ENCODE measurements around the gene NBPF9.
"Not testable (repeated sequence)": the region's sequence is repeated elsewhere in the genome, so short reads cannot be mapped to it uniquely, and the experiment has no call there.

The NBPF9 gene

GRCh38 chr1:149103109-149104081 is at the start of gene NBPF9:
Gene NBPF9, minus strand, starts transcription at chr1:149103551. Its CDS starts 21,412 bp downstream, at chr1:149082139.
- DNase-seq (ENCODE audit: extremely low spot score); CTCF ChIA-PET; POLR2A ChIA-PET: not testable (repeated sequence)

- CTCF ChIA-PET; DNase-seq (ENCODE audit: extremely low spot score); POLR2A ChIA-PET: not testable (repeated sequence)
Observed at GRCh38 chr1:149149909-149150308, 46.6 kb upstream of the NBPF9 start.

- POLR2A ChIA-PET; CTCF ChIA-PET; DNase-seq (ENCODE audit: extremely low spot score): not testable (repeated sequence)
Observed at GRCh38 chr1:149137585-149137984, 34.2 kb upstream of the NBPF9 start.

GRCh38 chr1:149130938-149131337 is 27.6 kb upstream of the NBPF9 start:
- POLR2A ChIA-PET; DNase-seq (ENCODE audit: extremely low spot score); CTCF ChIA-PET: not testable (repeated sequence)

DNA sequence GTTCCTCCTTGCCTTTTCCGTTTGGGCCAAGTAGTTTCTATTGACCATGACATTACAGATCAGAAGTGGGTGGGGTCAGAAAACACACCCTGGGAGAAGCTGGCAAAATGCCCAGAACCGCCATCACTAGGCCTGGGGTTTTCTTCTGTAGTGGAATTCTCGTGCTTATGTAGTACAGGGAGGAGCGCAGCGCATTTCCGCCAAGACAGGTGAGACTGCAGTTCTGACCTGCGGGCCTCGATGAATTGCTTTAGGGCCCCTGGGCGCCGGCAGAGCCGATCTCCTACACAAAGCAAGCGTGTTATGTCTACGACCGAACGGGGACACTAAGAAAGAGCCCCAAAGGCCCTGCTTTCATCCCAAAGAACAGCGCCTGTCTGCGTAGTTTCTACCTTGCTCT is 25.9 kb upstream of the NBPF9 start:
- CTCF ChIA-PET; DNase-seq (ENCODE audit: extremely low spot score); POLR2A ChIA-PET: not testable (repeated sequence)

DNA sequence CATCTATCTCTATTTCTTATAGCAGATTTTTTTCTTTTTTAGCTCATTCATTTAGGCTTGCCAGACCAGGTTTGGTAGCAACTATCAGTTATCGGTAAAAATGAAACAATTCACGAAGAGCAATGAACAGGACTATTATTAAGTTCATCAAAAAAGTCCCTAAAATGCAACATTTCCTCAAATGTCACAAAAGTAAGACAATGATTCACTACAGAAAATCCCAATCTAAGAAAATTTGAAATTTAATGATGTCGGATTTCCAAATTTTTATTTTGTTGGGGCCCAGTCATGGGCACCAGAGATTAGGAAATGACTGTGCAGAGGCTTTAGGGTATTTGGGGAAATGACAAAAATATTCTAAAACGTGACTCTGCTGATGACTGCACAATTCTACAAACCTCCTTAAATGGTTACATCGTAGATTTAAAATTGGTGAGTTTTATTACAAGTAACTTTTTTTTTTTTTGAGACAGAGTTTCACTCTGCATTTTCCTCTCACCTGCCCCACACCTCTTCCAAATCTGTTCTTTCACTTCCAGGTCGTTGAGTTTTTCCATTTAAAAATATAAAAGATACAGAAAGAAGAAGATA is 23.3 kb upstream of the NBPF9 start:
- CTCF ChIA-PET; POLR2A ChIA-PET; DNase-seq (ENCODE audit: extremely low spot score): not testable (repeated sequence)

DNA sequence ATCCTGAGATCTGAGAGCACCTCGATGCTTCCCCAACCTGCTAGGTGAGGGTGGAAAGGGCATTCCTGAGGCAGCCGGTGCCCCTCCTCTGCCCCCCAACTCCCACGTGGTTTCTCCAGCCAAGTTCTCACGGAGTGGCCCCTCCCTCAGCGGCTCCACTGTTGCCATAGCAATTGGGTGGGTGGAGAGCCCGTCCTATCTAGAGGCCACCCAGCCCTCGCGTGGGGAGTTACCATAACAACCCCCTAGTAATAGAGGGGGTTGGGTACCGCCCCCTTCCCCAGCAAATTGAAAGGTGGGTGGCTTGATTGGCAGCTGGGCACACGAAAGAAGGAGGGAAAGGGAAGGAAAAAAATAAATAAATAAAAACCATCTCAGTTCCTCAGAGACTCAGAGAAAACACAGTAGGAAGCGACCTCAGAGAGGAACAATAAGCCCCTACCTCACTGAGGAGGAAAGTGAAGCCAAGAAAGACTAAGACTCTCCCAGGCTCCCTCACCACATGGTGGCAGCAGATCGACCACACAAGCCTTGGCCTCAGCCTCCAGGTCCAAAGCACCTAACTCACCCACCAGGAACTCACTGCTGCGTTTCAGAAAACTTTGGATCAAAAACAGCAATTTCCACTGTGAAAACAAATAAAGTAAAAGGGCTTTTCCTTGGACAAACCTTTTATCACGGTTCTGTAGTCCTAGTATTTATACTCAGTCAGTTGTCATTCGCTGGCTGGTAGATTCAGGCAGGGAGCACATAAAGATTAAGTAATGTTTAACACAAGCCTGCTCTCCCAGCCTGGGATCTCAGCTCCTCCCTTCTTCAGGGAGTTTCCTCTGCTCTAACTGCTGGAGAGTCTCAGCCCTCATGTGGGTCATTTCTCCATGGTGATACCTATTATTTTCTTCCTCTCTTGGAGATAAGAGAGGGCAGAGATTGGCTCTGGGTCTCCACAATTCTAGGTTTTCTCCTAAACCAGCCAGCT is 20.9 kb upstream of the NBPF9 start:
- CTCF ChIA-PET; DNase-seq (ENCODE audit: extremely low spot score); POLR2A ChIA-PET: not testable (repeated sequence)

GRCh38 chr1:149112828-149113227 is 9.5 kb upstream of the NBPF9 start:
- CTCF ChIA-PET; DNase-seq (ENCODE audit: extremely low spot score); POLR2A ChIA-PET: not testable (repeated sequence)

DNA sequence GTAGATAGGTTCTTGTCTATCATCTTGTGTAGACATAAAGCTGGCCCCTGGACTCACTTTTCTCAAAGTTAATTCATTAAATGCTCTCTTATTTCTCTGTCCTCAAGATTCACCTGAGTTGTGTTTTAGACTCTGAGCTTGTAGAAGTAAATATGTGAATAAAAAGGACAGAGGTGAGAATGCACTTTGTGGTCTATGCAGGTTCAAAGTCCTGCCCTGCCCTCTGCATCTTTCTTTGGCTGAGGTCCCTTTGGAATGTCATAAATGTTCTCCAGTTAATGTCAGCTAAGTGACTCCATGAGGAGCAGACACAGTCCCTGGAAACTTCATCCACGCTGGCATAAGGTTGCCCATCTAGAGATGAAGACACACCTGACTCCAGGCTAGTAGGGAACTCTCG is 7.0 kb upstream of the NBPF9 start:
- CTCF ChIA-PET; POLR2A ChIA-PET; DNase-seq (ENCODE audit: extremely low spot score): not testable (repeated sequence)

DNA sequence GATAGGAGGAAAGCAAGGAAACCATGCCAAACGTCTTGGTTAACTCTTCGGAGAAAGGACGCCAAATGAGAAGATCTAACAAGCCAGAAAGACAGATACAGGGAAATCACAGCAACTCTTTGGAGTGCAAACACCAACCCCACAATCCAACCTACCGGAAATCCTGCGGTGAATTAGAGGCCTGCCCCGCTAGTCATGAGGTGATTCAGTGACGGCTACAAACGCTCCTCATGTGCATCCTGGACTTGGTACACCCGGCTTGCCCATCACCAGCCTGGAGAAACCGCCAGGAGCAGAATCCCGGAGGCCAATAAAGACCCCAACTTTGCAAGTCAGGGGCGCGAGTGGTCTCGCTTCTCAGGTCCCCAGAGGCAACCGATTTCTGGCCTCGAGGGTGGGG is 777 bp downstream of the NBPF9 start:
- CTCF ChIA-PET; POLR2A ChIA-PET; DNase-seq (ENCODE audit: extremely low spot score): not testable (repeated sequence)

DNA sequence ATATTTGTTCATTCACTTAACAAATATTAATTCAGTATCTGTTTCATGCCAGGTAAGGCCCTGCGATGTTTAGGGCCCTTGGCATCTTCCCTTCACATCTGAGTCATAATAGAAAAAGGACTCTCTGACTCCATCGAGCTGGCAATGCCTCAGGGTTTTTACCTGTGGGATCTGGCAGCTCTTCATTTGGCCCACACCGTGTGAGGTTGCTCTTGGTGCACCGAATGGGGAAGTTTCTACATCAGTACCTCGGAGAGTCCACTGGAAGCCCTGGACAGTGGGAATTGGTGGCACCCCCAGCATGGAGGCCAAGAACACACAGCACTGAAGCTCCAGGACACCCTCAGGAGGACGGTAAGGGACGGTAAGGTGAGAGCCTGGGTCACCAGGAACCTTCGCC is 5.1 kb downstream of the NBPF9 start:
- POLR2A ChIA-PET; DNase-seq (ENCODE audit: extremely low spot score); CTCF ChIA-PET: not testable (repeated sequence)

DNA sequence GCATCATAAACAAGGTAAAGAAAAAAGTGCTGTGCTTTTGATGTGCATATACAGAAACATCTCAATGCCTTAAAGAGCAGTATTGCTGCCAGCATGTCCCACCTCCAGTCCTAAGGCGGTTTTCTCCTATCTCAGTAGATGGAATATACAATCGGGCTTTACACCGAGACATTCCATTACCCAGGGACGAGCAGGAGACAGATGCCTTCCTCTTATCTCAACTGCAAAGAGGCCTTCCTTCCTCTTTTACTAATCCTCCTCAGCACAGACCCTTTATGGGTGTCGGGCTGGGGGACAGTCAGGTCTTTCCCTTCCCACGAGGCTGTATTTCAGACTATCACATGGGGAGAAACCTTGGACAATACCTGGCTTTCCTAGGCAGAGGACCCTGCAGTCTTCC is 10.2 kb downstream of the NBPF9 start:
- CTCF ChIA-PET; DNase-seq (ENCODE audit: extremely low spot score); POLR2A ChIA-PET: not testable (repeated sequence)

- CTCF ChIA-PET; DNase-seq (ENCODE audit: extremely low spot score); POLR2A ChIA-PET: not testable (repeated sequence)
Observed at GRCh38 chr1:149075505-149076127, 27.7 kb downstream of the NBPF9 start.

DNA sequence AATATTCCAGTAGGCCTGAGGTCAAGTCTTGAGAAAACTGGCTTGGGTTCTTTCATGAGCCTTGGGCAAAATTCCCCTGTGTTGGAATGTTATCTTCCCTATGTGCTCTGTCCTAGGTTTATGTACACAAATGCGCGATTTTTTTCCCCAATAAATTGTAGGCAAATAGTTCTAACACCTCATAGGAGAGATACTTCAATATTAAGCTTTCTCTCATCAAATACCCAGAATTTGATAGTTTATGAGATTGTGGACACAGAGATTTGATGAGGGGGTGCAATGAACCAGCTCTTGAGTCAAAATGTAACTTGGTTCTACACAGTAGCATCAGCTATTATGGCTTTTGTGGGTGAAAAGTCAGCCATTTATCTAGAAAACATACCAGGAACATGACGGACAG is 38.7 kb downstream of the NBPF9 start:
- CTCF ChIA-PET; POLR2A ChIA-PET; DNase-seq (ENCODE audit: extremely low spot score): not testable (repeated sequence)

GRCh38 chr1:149043056-149043455 is 60.3 kb downstream of the NBPF9 start:
- CTCF ChIA-PET; POLR2A ChIA-PET; DNase-seq (ENCODE audit: extremely low spot score): not testable (repeated sequence)

DNA sequence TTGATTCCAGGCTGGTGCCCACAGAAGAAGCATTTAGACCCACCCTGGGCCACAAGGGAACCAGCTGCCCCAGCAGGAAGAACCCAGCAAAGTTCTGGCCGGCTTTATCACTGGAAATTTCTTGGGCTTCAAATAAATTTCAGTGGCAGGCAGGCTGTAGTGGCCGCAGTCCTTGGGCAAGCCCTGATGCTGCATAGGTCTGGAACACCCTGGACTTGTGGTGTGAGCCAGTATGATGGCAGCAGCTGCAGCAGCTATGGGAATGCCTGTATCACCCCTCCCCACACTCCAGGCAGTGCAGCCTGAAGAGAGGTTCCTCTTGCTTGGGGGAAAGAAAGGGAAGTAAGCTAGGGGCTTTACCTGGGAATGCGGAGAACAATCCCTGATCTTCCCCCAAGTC is 69.4 kb downstream of the NBPF9 start:
- CTCF ChIA-PET; POLR2A ChIA-PET; DNase-seq (ENCODE audit: extremely low spot score): not testable (repeated sequence)

GRCh38 chr1:149024327-149024726 is 79.0 kb downstream of the NBPF9 start:
- CTCF ChIA-PET; DNase-seq (ENCODE audit: extremely low spot score); POLR2A ChIA-PET: not testable (repeated sequence)

DNA sequence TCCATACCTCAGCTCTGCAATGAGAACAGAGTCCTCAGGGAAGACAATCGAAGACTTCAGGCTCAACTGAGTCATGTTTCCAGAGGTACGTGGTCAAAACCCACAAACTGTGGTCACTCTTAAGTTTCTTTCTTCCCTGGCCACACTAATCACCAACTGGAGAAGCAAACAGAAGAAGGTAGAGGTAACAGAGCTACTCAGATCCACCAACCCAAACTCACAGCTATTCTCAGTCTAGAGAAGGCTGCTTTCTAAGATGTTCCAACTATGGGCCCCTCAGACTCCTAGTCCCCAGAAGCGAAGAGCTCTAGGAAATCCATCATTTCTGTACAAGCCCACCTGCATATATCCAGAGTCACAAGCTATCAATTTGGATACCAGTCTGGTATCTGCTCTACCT is 84.8 kb downstream of the NBPF9 start:
- DNase-seq (ENCODE audit: extremely low spot score); POLR2A ChIA-PET; CTCF ChIA-PET: not testable (repeated sequence)
